NCI-H2171 (cell line): Measurements from ENCODE around the gene ODAM.
"Not testable (repeated sequence)": the region's sequence is repeated elsewhere in the genome, so short reads cannot be mapped to it uniquely, and the experiment has no call there.

Experiments
- DNase-seq: peaks from one replicate; lab custom pipeline; 2025; lab: John Stamatoyannopoulos, UW

Gene ODAM

GRCh38 chr4:70195425-70195824, at the start of gene ODAM:
ODAM (plus strand) TSS chr4:70195725; CDS start chr4:70196544, 819 bp downstream.
- no peak for DNase-seq

GRCh38 chr4:70151271-70151670, 44.3 kb upstream of the ODAM start:
- no peak for DNase-seq

GRCh38 chr4:70152088-70152487, 43.4 kb upstream of the ODAM start:
- no peak for DNase-seq

- no peak for DNase-seq
Measured at GRCh38 chr4:70153937-70154336, 41.6 kb upstream of the ODAM start, which contains the start of gene PRR27. PRR27 (plus strand) TSS chr4:70154237; CDS start chr4:70154376, 139 bp downstream.

GRCh38 chr4:70158576-70158975, 36.9 kb upstream of the ODAM start:
- DNase-seq = no peak

- DNase-seq = no peak
Measured at GRCh38 chr4:70177090-70177489, 18.4 kb upstream of the ODAM start.

- DNase-seq = no peak
Measured at GRCh38 chr4:70178075-70178660, 17.4 kb upstream of the ODAM start.

GRCh38 chr4:70179811-70180210, 15.7 kb upstream of the ODAM start:
- no peak for DNase-seq

- no peak for DNase-seq
Measured at GRCh38 chr4:70181864-70182263, 13.7 kb upstream of the ODAM start.

GRCh38 chr4:70182517-70183167, 12.9 kb upstream of the ODAM start:
- no peak for DNase-seq

- peak; percentile 1 for DNase-seq
Measured at GRCh38 chr4:70183168-70183939, 12.2 kb upstream of the ODAM start.

- DNase-seq = no peak
Measured at GRCh38 chr4:70183940-70184246, 11.6 kb upstream of the ODAM start.

GRCh38 chr4:70187216-70187615, 8.3 kb upstream of the ODAM start:
- no peak for DNase-seq

- no peak for DNase-seq
Measured at GRCh38 chr4:70190579-70190978, 4.9 kb upstream of the ODAM start.

- no peak for DNase-seq
Measured at GRCh38 chr4:70191647-70192046, 3.9 kb upstream of the ODAM start.

GRCh38 chr4:70192895-70193294, 2.6 kb upstream of the ODAM start:
- DNase-seq = no peak

- no peak for DNase-seq
Measured at GRCh38 chr4:70196857-70197256, 1.3 kb downstream of the ODAM start.

GRCh38 chr4:70197842-70198241, 2.3 kb downstream of the ODAM start:
- no peak for DNase-seq

GRCh38 chr4:70203601-70204000, 8.1 kb downstream of the ODAM start:
- no peak for DNase-seq

- DNase-seq = not testable (repeated sequence)
Measured at GRCh38 chr4:70212752-70213151, 17.2 kb downstream of the ODAM start.

- DNase-seq = not testable (repeated sequence)
Measured at GRCh38 chr4:70216109-70216508, 20.6 kb downstream of the ODAM start.

- not testable (repeated sequence) for DNase-seq
Measured at GRCh38 chr4:70216550-70216949, 21.0 kb downstream of the ODAM start.

- DNase-seq = not testable (repeated sequence)
Measured at GRCh38 chr4:70221389-70221788, 25.9 kb downstream of the ODAM start.
